ENCODE results near the gene PIK3C2G.

The PIK3C2G gene

GRCh38 chr12:18280728-18281127 lies 19.4 kb downstream of the PIK3C2G start:
- no peak for DNase-seq (ENCODE audit: low read depth)

DNA sequence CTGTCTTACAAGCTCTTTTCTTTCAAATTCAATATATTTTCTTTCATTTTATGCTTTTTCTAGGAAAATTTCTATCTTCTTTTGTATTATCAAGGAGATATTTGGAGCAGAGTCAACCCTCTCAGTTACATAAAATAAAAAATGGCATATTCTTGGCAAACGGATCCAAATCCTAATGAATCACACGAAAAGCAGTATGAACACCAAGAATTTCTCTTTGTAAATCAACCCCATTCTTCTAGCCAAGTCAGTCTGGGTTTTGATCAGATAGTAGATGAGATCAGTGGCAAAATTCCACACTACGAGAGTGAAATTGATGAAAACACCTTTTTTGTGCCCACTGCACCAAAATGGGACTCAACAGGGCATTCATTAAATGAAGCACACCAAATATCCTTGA lies 20.6 kb downstream of the PIK3C2G start:
- DNase-seq (ENCODE audit: low read depth), result no peak

- DNase-seq (ENCODE audit: low read depth), result no peak
These were observed 22.5 kb downstream of the PIK3C2G start for GRCh38 chr12:18283831-18284230.

- no peak for DNase-seq (ENCODE audit: low read depth)
These were observed 23.1 kb downstream of the PIK3C2G start for GRCh38 chr12:18284386-18284785.

- no peak for DNase-seq (ENCODE audit: low read depth)
These were observed 23.8 kb downstream of the PIK3C2G start for GRCh38 chr12:18285161-18285560.

DNA sequence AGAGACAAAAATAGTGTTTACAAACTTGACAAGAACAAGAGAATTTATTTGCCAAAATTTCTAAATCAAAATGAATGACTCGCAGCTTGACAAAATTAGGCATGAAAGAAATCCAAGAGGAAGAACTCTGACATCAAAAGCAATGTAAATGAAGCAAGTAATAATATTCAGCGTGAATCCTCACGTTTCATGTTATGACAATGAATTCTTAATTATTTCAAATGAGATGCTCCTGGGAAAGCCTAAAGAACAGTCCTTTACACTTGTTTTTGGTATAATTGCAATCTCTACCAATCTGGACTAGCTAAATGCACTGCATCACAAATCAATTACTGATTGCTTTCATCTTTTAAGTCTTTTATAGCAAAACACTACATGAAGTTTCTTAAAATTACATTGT lies 29.1 kb downstream of the PIK3C2G start:
- no peak for DNase-seq (ENCODE audit: low read depth)

- DNase-seq (ENCODE audit: low read depth), result no peak
These were observed 33.6 kb downstream of the PIK3C2G start for GRCh38 chr12:18294889-18295288.

- no peak for DNase-seq (ENCODE audit: low read depth)
These were observed 35.0 kb downstream of the PIK3C2G start for GRCh38 chr12:18296201-18296908.

GRCh38 chr12:18296909-18297280 lies 35.6 kb downstream of the PIK3C2G start:
- DNase-seq (ENCODE audit: low read depth), result no peak

- no peak for DNase-seq (ENCODE audit: low read depth)
These were observed 36.6 kb downstream of the PIK3C2G start for GRCh38 chr12:18297902-18298301.

GRCh38 chr12:18302809-18303430 lies 41.6 kb downstream of the PIK3C2G start:
- no peak for DNase-seq (ENCODE audit: low read depth)

GRCh38 chr12:18304609-18305008 lies 43.3 kb downstream of the PIK3C2G start:
- no peak for DNase-seq (ENCODE audit: low read depth)

DNA sequence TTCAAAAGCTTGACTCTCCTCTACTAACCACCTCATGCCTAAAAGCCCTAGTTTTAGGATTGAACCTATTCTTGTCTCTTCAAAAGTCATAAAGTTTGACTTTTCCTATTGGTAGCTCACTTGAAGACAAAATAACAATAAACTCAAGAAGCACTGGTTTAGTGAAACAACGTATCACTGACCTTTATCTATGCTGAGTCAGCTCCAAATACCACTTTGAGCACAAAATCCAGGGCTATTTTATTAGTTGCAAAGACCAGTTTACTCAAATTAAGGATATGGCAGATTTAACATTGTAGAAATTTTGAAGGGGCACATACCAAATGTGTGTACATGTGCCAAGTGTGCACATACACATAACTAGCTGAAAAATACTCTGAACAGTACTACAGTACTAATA lies 45.0 kb downstream of the PIK3C2G start:
- DNase-seq (ENCODE audit: low read depth), result no peak

GRCh38 chr12:18313306-18313705 lies 52.0 kb downstream of the PIK3C2G start:
- no peak for DNase-seq (ENCODE audit: low read depth)

DNA sequence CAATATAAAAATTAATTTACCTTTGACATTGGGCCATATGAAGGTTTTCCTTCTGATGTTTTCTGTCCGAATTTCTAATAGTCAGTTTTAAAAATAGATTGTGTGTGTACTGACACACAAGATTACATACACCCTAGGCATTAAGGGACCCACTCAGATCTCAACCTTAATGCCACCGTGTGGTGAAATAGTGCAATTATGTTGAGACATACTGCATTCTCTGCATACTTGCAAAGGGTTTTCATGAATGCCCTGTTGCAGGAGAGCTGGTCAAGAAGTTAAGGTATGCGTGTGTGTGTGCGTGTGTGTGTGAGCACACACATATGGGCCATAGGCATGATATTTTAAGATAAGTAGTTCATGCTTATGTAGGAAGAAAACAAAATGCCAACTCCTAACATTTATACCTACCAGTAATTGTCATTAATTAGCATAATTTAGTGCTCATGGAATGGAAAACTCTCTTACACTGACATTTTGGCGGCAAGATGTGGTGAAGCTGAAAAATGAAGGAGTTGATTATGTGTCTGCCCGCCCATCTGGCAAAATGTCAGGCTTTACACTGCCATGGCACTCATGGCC lies 58.8 kb downstream of the PIK3C2G start:
- no peak for DNase-seq (ENCODE audit: low read depth)

DNA sequence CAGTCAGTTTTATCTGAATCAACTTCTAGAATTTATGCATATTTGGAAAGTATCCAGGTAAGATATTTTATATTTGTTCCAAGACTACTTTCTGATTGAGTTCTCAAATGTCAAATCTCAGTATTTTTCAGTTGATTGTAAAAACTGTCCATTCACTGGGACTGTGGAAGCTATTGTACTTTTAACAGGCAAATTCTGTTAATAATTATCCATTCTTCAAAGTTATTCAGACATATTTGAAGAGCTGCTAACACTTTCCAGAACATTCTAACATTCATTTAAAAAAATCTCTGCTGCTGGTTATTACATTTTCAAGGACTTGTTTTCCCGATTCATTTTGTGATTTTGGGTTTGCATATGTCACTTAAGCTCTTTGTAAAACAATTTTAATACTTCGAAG lies 59.7 kb downstream of the PIK3C2G start:
- no peak for DNase-seq (ENCODE audit: low read depth)

- DNase-seq (ENCODE audit: low read depth), result no peak
These were observed 61.8 kb downstream of the PIK3C2G start for GRCh38 chr12:18323159-18323558.

- DNase-seq (ENCODE audit: low read depth), result no peak
These were observed 65.7 kb downstream of the PIK3C2G start for GRCh38 chr12:18327036-18327435.

GRCh38 chr12:18332173-18332572 lies 70.9 kb downstream of the PIK3C2G start:
- DNase-seq (ENCODE audit: low read depth), result no peak

- DNase-seq (ENCODE audit: low read depth), result no peak
These were observed 78.3 kb downstream of the PIK3C2G start for GRCh38 chr12:18339633-18340032.

DNA sequence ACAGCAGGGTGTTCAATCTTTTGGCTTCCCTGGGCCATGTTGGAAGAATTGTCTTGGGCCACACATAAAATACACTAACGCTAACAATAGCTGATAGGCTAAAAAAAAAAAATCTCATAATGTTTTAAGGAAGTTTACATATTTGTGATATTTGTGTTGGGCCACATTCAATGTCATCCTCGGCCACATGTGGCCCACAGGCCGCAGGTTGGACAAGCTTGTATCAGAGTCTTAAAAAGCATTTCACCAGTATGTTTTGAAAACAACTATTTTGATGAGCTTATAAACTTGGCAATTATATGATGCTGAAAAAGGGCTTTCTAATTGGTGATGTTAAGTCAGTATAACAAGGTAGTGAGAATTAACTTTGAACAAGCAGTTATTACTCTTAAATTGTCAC lies 78.9 kb downstream of the PIK3C2G start:
- no peak for DNase-seq (ENCODE audit: low read depth)

GRCh38 chr12:18340786-18341185 lies 79.5 kb downstream of the PIK3C2G start:
- DNase-seq (ENCODE audit: low read depth), result no peak

- DNase-seq (ENCODE audit: low read depth), result no peak
These were observed 82.4 kb downstream of the PIK3C2G start for GRCh38 chr12:18343708-18344107.

Measured in activated T-cell treated with anti-CD3 and anti-CD28 coated beads for 1 hour (primary cell).